Measurements from ENCODE around the gene POLR1F. TPM values are rescaled to one million over a fixed set of nuclear protein-coding genes. Genes with fewer than 3 reads are reported as not detected.

The POLR1F gene
- total RNA-seq, 1 experiment from 2014 or later: 24.9 TPM

DNA sequence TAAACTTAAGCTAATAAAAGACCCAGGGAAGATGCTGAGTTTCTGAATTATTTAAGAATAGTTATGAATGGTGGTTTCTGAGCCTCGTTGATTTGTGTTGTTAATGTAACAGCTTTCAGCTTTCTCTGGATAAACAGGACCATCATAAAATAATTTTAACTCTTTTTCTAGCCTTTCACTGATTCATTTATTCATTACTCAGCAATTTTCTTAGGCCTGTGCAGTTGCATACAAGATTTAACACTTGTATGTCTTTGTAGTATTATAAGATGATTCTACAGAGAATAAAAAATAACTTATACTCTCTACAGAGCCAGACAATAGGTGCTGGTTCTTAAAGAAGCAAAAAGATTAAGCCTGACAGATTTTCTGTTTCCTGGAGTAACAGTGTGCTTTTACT lies 35.2 kb upstream of the POLR1F start:
- H2BK12ac ChIP-seq (ENCODE audit: insufficient read length, low read depth, low read length): no peak overlapping the region
- no peak overlapping the region for H2BK15ac ChIP-seq (ENCODE audit: low read depth, low read length)
- no peak overlapping the region for H4K8ac ChIP-seq (replicated peaks; ENCODE audit: insufficient read length, low read depth, low read length)
- TF ChIP-seq CTCF (conservative IDR thresholded peaks at IDR 0.05): no peak
- no peak overlapping the region for H3K56ac ChIP-seq (ENCODE audit: insufficient read length, low read depth, low read length)
- no peak overlapping the region for H4K91ac ChIP-seq (ENCODE audit: insufficient read length, low read depth, low read length)
- no peak overlapping the region for H2BK5ac ChIP-seq (ENCODE audit: insufficient read length, low read length)
- Mint-ChIP-seq H3K36me3 (ENCODE audit: insufficient read depth in 1 of 3, low read depth in 3 of 3) (no peaks in the 10 kb centered on the region), H3K4me3 (no peak overlapping the region), H3K4me1 (no peaks in the 10 kb centered on the region), H3K27me3 (ENCODE audit: low read depth) (no peaks in the 10 kb centered on the region; the same call in 1 of the 2 replicates), H3K27ac (no peak overlapping the region), H3K9me3 (no peaks in the 10 kb centered on the region)
- no peak overlapping the region for H2AFZ ChIP-seq (ENCODE audit: low read length)
- H3K23ac ChIP-seq (ENCODE audit: insufficient read length, low read depth, low read length): no peak overlapping the region
- no peak overlapping the region for H2BK20ac ChIP-seq (ENCODE audit: low read depth, low read length, poor library complexity, severe bottlenecking)
- H3K18ac ChIP-seq (ENCODE audit: insufficient read length, low read depth, low read length): no peak overlapping the region
- H3K79me2 ChIP-seq (ENCODE audit: insufficient read depth, low read length): no peaks in the 10 kb centered on the region
- H3K27ac ChIP-seq (ENCODE audit: insufficient read length, low read depth, low read length): no peak overlapping the region
- H3K14ac ChIP-seq (ENCODE audit: insufficient read depth, low read length): no peak overlapping the region
- no peak overlapping the region for H3K9ac ChIP-seq (ENCODE audit: extremely low read depth, insufficient read length, low read length)
- H3K9me3 ChIP-seq (ENCODE audit: control insufficient read depth, low read depth, low read length): no peaks in the 10 kb centered on the region
- no peaks in the 10 kb centered on the region for H3K27me3 ChIP-seq (ENCODE audit: insufficient read depth, low read length)
- no peak overlapping the region for H2AK5ac ChIP-seq (ENCODE audit: insufficient read length, low read length)
- H3K79me1 ChIP-seq (ENCODE audit: insufficient read depth, low read depth, low read length, poor library complexity, severe bottlenecking): no peaks in the 10 kb centered on the region
- no peaks in the 10 kb centered on the region for H3K23me2 ChIP-seq (ENCODE audit: insufficient read length, low read depth, low read length, poor library complexity, severe bottlenecking)
- DNase-seq: no peak
- H3K4me1 ChIP-seq (ENCODE audit: insufficient read depth, low read length): no peaks in the 10 kb centered on the region
- no peak overlapping the region for H3K4me2 ChIP-seq (ENCODE audit: insufficient read depth, insufficient read length, low read length)
- no peak overlapping the region for H3T11ph ChIP-seq (ENCODE audit: low read length)
- no CpG with 5 or more reads among the region's 1 CpG for WGBS (ENCODE audit: extremely low coverage, insufficient read length, low lambda C conversion rate)
- H4K20me1 ChIP-seq (ENCODE audit: control insufficient read depth, insufficient read depth, insufficient read length): no peaks in the 10 kb centered on the region
- no peak overlapping the region for H3K4ac ChIP-seq (ENCODE audit: low read depth, low read length)
- no peak overlapping the region for H4K5ac ChIP-seq (ENCODE audit: insufficient read length, low read depth, low read length)
- H2BK120ac ChIP-seq (ENCODE audit: low read depth, low read length, poor library complexity, severe bottlenecking): no peak overlapping the region

All from H9 (cell line).